Stimulated activated naive CD8-positive, alpha-beta T cell treated with anti-CD3 and anti-CD28 coated beads, Interleukin-15, amount 100 ng/mL, for 72 hours (primary cell): ENCODE measurements around the gene ITFG1.
"Not testable (repeated sequence)": the region's sequence is repeated elsewhere in the genome, so short reads cannot be mapped to it uniquely, and the experiment has no call there.

ENCODE experiments used
- ATAC-seq: fragments of 150-1000 bp; cut with Tn5 transposase; 2 replicates; pipeline ENCODE4 v1.10.0; 2021; ENCODE audit warnings: mild to moderate bottlenecking, moderate library complexity
- DNase-seq, 2 donors: peaks; one replicate each; pipeline ENCODE4 v3.0.0; 2021 to 2022
- H3K27ac Mint-ChIP-seq, 2 donors: one replicate each; pipeline ENCODE4 v1.8.0; 2022; ENCODE audit warnings: mild to moderate bottlenecking in 2 of 2, mixed read lengths in 2 of 2, moderate library complexity in 2 of 2
- H3K27me3 Mint-ChIP-seq: one replicate; pipeline ENCODE4 v1.8.0; 2022; ENCODE audit warnings: mixed read lengths
- H3K4me1 Mint-ChIP-seq: one replicate; pipeline ENCODE4 v1.8.0; 2022; ENCODE audit warnings: mild to moderate bottlenecking, mixed read lengths
- H3K4me3 Mint-ChIP-seq, 2 donors: one replicate each; pipeline ENCODE4 v1.8.0; 2022; ENCODE audit warnings: mild to moderate bottlenecking in 2 of 2, mixed read lengths in 2 of 2, moderate library complexity in 1 of 2
- H3K9me3 Mint-ChIP-seq, 2 donors: one replicate each; pipeline ENCODE4 v1.8.0; 2022; ENCODE audit warnings: mixed read lengths in 2 of 2

Gene ITFG1

DNA sequence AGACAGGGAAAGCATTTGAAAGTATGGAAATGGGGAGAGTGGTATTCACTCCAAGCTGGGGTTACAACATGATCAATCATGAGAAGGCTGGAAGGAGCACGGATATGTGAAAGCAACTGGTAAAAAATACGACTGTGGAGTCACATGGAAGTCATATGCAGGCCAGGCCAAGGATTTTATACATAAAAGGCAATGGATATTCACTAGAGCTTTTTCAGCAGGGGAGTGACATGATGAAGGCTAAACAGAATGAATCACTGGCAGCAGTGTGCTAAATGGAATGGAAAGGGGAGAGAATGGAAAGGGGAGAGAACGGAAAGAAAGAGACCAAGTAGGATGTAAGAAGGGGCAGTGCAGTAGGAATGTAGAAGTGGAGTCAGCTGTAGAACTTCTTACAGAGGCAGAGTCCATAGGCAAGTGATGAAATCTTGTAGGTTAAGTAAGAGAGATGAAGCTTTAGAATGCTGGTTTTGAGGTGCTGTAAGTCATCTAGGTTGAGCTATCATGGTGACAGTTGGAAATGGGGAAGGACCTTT lies 304.1 kb downstream of the ITFG1 start:
- Mint-ChIP-seq H3K4me3 (no peak overlapping the region), H3K27ac (no peak overlapping the region), H3K27me3 (no peaks in the 10 kb centered on the region), H3K9me3 (peaks cover 8 to 15% of the 10 kb centered on the region in 2 donors), H3K4me1 (no peaks in the 10 kb centered on the region)
- no peak for ATAC-seq
- no peak for DNase-seq

- ATAC-seq, H3K4me1 Mint-ChIP-seq, H3K4me3 Mint-ChIP-seq, H3K27ac Mint-ChIP-seq, DNase-seq, H3K27me3 Mint-ChIP-seq: not testable (repeated sequence)
- H3K9me3 Mint-ChIP-seq, result peaks cover 13 to 33% of the 10 kb centered on the region in 2 donors
Measured at GRCh38 chr16:47152501-47152900, 308.4 kb downstream of the ITFG1 start.

DNA sequence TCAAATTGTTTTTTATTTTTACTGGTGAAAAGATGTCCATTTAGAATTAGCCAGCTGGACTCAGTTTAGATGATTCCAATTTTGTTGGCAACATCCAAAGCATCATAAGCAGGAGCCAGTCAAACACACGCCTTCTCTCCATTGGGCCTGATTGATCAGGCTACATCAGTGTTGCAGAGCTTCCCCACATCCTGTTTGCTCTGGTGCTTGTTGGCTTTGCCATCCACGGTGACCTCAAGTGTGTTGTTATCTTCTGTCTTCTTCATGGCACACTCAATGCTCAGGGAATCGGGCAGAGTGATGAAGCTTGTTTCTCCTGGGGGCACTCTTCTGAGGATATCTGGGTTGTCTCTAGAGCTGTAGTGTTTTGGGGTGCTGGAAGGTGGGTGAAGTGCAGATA lies 310.8 kb downstream of the ITFG1 start:
- H3K4me3 Mint-ChIP-seq, result no peak overlapping the region
- peaks cover 24% of the 10 kb centered on the region for H3K27me3 Mint-ChIP-seq
- H3K9me3 Mint-ChIP-seq, result peaks cover 13 to 33% of the 10 kb centered on the region in 2 donors
- DNase-seq (no peak), ATAC-seq (no peak)
- no peaks in the 10 kb centered on the region for H3K4me1 Mint-ChIP-seq
- H3K27ac Mint-ChIP-seq, result no peak overlapping the region

GRCh38 chr16:47144559-47144877 lies 316.3 kb downstream of the ITFG1 start:
- Mint-ChIP-seq H3K9me3 (no peaks in the 10 kb centered on the region), H3K27ac (no peak overlapping the region), H3K27me3 (peaks cover 45% of the 10 kb centered on the region), H3K4me3 (peak overlapping the region; percentile 84 to 86), H3K4me1 (peaks cover 19% of the 10 kb centered on the region)
- no peak for ATAC-seq
- DNase-seq, result no peak

GRCh38 chr16:47143677-47144558 lies 316.9 kb downstream of the ITFG1 start, which contains the start of gene NETO2:
TSS of gene NETO2 (minus strand) at chr16:47143945. CDS start at chr16:47143612, 333 bp downstream.
- DNase-seq (peak; percentile 58 to 69), ATAC-seq (peak; percentile 76)
- no peaks in the 10 kb centered on the region for H3K9me3 Mint-ChIP-seq
- peaks cover 45% of the 10 kb centered on the region for H3K27me3 Mint-ChIP-seq
- H3K27ac Mint-ChIP-seq, result peak within 1 kb of the TSS in 1 of 2 donors; percentile 59
- H3K4me1 Mint-ChIP-seq, result peaks cover 19% of the 10 kb centered on the region
- peak within 1 kb of the TSS; percentile 89 to 91 for H3K4me3 Mint-ChIP-seq

GRCh38 chr16:47142821-47143676 lies 317.8 kb downstream of the ITFG1 start:
- no peaks in the 10 kb centered on the region for H3K9me3 Mint-ChIP-seq
- peak overlapping the region; percentile 89 to 91 for H3K4me3 Mint-ChIP-seq
- DNase-seq (peak; percentile 75 to 81), ATAC-seq (peak; percentile 86)
- peaks cover 26% of the 10 kb centered on the region for H3K4me1 Mint-ChIP-seq
- H3K27ac Mint-ChIP-seq, result no peak overlapping the region
- peaks cover 45% of the 10 kb centered on the region for H3K27me3 Mint-ChIP-seq

- peaks cover 45% of the 10 kb centered on the region for H3K27me3 Mint-ChIP-seq
- H3K27ac Mint-ChIP-seq, result no peak overlapping the region
- ATAC-seq, result no peak
Measured at GRCh38 chr16:47142486-47142820, 318.4 kb downstream of the ITFG1 start.

DNA sequence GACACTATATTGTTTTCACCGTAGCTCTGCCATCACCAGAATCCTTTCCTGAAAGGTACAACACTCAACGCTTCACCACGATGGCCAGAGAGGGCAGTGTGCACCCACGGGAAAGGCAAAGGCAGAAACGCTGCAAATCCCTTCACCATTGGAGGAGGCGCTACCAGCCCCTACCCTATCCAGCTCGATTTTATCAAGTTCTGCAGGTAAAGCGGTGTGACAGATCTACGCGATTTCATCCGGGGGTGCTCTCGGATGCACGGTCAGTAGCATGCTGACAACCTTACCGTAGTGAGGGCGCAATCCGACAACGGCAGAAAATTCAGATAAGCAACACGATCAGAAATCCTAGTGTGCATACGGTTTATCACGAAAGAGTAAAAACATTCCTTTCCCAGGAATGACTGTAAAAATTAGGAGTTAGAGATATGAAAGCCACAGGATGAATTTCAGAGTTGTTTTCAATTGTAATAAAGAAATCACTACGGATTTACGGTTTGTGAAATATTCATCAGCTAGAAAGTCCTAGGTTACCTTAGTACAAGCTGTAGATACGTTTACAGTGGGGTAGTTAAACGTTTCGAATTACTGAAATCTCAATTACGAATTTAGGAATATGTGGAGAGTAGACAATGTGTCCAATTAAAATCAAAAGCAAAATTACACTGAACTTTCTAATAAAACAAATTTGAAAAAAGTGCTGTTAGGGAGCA lies 318.9 kb downstream of the ITFG1 start:
- Mint-ChIP-seq H3K27me3 (peaks cover 40% of the 10 kb centered on the region), H3K9me3 (no peaks in the 10 kb centered on the region), H3K27ac (peak overlapping the region in 1 of 2 donors; percentile 71), H3K4me3 (peak overlapping the region; percentile 89 to 91), H3K4me1 (peaks cover 32% of the 10 kb centered on the region)
- ATAC-seq (peak; percentile 78), DNase-seq (peak; percentile 78 to 87)

More at GRCh38 chr16:47142486-47142820, 318.4 kb downstream of the ITFG1 start:
- no peak for DNase-seq
- Mint-ChIP-seq H3K4me1 (peaks cover 30% of the 10 kb centered on the region), H3K9me3 (no peaks in the 10 kb centered on the region), H3K4me3 (peak overlapping the region; percentile 89 to 91)

GRCh38 chr16:47140686-47141085 lies 320.2 kb downstream of the ITFG1 start:
- Mint-ChIP-seq H3K27ac (no peak overlapping the region), H3K27me3 (peaks cover 27% of the 10 kb centered on the region)
- DNase-seq, result no peak

GRCh38 chr16:47139561-47140185 lies 321.2 kb downstream of the ITFG1 start:
- Mint-ChIP-seq H3K9me3 (no peaks in the 10 kb centered on the region), H3K4me3 (no peak overlapping the region), H3K27me3 (peaks cover 17% of the 10 kb centered on the region), H3K27ac (no peak overlapping the region), H3K4me1 (peaks cover 40% of the 10 kb centered on the region)
- ATAC-seq (no peak), DNase-seq (no peak)

More at GRCh38 chr16:47140686-47141085, 320.2 kb downstream of the ITFG1 start:
- H3K9me3 Mint-ChIP-seq, result no peaks in the 10 kb centered on the region
- no peak overlapping the region for H3K4me3 Mint-ChIP-seq
- ATAC-seq, result no peak
- peaks cover 41% of the 10 kb centered on the region for H3K4me1 Mint-ChIP-seq

DNA sequence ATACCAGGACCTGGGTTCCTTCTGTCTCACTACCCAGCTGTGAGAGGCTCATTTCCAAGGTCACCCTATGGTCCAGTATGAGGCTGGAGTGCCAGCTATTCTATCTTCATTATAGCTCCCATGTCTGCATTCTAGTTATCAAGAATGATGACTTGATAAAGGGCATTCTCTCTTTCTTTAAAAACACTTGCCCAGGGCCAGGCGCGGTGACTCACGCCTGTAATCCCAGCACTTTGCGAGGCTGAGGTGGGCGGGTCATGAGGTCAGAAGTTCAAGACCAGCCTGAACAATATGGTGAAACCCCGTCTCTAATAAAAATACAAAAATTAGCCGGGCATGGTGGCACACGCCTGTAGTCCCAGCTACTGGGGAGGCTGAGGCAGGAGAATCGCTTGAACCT lies 322.9 kb downstream of the ITFG1 start:
- not testable (repeated sequence) for H3K4me3 Mint-ChIP-seq

GRCh38 chr16:47136099-47136842 lies 324.6 kb downstream of the ITFG1 start:
- Mint-ChIP-seq H3K4me3 (no peak overlapping the region), H3K27me3 (peaks cover 1% of the 10 kb centered on the region), H3K9me3 (no peaks in the 10 kb centered on the region), H3K27ac (peak overlapping the region in 1 of 2 donors; percentile 34), H3K4me1 (peaks cover 22% of the 10 kb centered on the region)
- DNase-seq, result no peak
- peak; percentile 78 for ATAC-seq

More for the DNA sequence above, 322.9 kb downstream of the ITFG1 start:
- not testable (repeated sequence) for H3K27ac Mint-ChIP-seq, DNase-seq, H3K9me3 Mint-ChIP-seq, ATAC-seq
- peaks cover 11% of the 10 kb centered on the region for H3K27me3 Mint-ChIP-seq
- peaks cover 34% of the 10 kb centered on the region for H3K4me1 Mint-ChIP-seq

DNA sequence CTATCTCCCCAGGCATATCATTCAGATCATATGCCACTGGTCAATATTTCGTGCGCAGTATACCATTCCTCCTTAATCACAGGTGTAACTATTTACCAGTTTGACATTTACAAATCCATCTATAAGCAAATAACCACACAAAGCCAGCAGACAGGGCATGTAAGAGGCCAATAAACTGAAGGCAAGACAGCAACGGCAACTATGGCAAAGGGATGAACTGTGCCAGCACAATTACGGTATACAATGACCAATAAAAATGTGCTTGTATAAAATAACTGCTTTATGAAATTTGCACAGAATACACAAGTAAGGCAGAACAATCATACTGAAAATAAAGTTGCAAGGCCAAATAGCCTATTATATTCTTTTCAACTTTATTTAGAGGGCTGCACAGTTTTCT lies 326.3 kb downstream of the ITFG1 start:
- H3K27me3 Mint-ChIP-seq, result peaks cover 9% of the 10 kb centered on the region
- peaks cover 27% of the 10 kb centered on the region for H3K4me1 Mint-ChIP-seq
- no peak overlapping the region for H3K4me3 Mint-ChIP-seq
- ATAC-seq (no peak), DNase-seq (no peak)
- H3K9me3 Mint-ChIP-seq, result no peaks in the 10 kb centered on the region
- no peak overlapping the region for H3K27ac Mint-ChIP-seq

- DNase-seq (no peak), ATAC-seq (no peak)
- no peak overlapping the region for H3K4me3 Mint-ChIP-seq
- H3K9me3 Mint-ChIP-seq, result no peaks in the 10 kb centered on the region
- peaks cover 9% of the 10 kb centered on the region for H3K27me3 Mint-ChIP-seq
- no peak overlapping the region for H3K27ac Mint-ChIP-seq
- H3K4me1 Mint-ChIP-seq, result peaks cover 17% of the 10 kb centered on the region
Measured at GRCh38 chr16:47132308-47132707, 328.6 kb downstream of the ITFG1 start.
